IMR-90 (cell line): Measurements from ENCODE around the gene TREML2. TPM values are rescaled to one million over a fixed set of nuclear protein-coding genes. Genes with fewer than 3 reads are reported as not detected.

Experiments used
- ATAC-seq: fragments of 200-7000 bp; cut with Tn5 transposase; 2 replicates; pipeline ENCODE4 v1.9.1; 2020; ENCODE audit warnings: low read depth, mild to moderate bottlenecking, moderate library complexity
- BruUV-seq: library from RNA; stranded (reverse); fragments of 400-500 nt; replicated peaks from 2 replicates; lab custom pipeline; 2021; lab: Mats Ljungman, UMichigan
- CTCF ChIA-PET: fragments of 300-600 bp; formaldehyde crosslinking; extraction: SDS; loops from one replicate; lab custom pipeline; 2021; ENCODE audit warnings: antibody characterized with exemption; lab: Yijun Ruan, JAX
- POLR2A ChIA-PET: fragments of 300-600 bp; sonication (Branson Sonifier 250); formaldehyde crosslinking; loops from one replicate; lab custom pipeline; 2022; ENCODE audit warnings: antibody characterized with exemption; ENCODE audit not compliant: unreplicated experiment; lab: Charles Lee
- DNase-seq: peaks from one replicate; pipeline ENCODE4 v3.0.0; 2013
- H2AFZ ChIP-seq: replicated peaks from 2 replicates; pipeline ENCODE3; 2013; ENCODE audit warnings: low read length, mild to moderate bottlenecking; ENCODE audit not compliant: poor library complexity
- H2AK5ac ChIP-seq: 2 replicates; pipeline ENCODE4 v1.6.1; 2013; ENCODE audit warnings: low read depth, low read length, inconsistent platforms
- H2AK9ac ChIP-seq: replicated peaks from 2 replicates; pipeline ENCODE3; 2013; ENCODE audit warnings: mild to moderate bottlenecking, low read depth, low read length, moderate library complexity; ENCODE audit not compliant: poor library complexity
- H2BK120ac ChIP-seq: 2 replicates; pipeline ENCODE4 v1.6.1; 2013; ENCODE audit warnings: low read depth, low read length, inconsistent platforms
- H2BK15ac ChIP-seq: 3 replicates; pipeline ENCODE4 v1.6.1; 2013; ENCODE audit warnings: low read depth, low read length, inconsistent platforms
- H2BK20ac ChIP-seq: 2 replicates; pipeline ENCODE4 v1.6.1; 2013; ENCODE audit warnings: low read depth, mild to moderate bottlenecking, inconsistent platforms, low read length, moderate library complexity
- H2BK5ac ChIP-seq: 2 replicates; pipeline ENCODE4 v1.6.1; 2013; ENCODE audit warnings: mild to moderate bottlenecking, low read depth, low read length, inconsistent platforms; ENCODE audit not compliant: poor library complexity, severe bottlenecking
- H3K14ac ChIP-seq: replicated peaks from 2 replicates; pipeline ENCODE4 v1.6.1; 2013; ENCODE audit warnings: low read depth, low read length, inconsistent platforms
- H3K18ac ChIP-seq: 2 replicates; pipeline ENCODE4 v1.6.1; 2013; ENCODE audit warnings: low read depth, low read length, control low read depth
- H3K23ac ChIP-seq: 2 replicates; pipeline ENCODE4 v1.6.1; 2013; ENCODE audit warnings: low read depth, low read length, inconsistent platforms
- H3K27ac ChIP-seq: 2 replicates; pipeline ENCODE4 v1.5.1; 2013; ENCODE audit warnings: mild to moderate bottlenecking, control low read depth, low read length; ENCODE audit not compliant: insufficient read depth
- H3K27me3 ChIP-seq: 2 replicates; pipeline ENCODE4 v1.6.1; 2013; ENCODE audit warnings: low read length; ENCODE audit not compliant: control insufficient read depth, insufficient read depth
- H3K36me3 ChIP-seq: 2 replicates; pipeline ENCODE4 v1.6.1; 2013; ENCODE audit warnings: low read length, mixed read lengths; ENCODE audit not compliant: control insufficient read depth, insufficient read depth
- H3K4ac ChIP-seq: 2 replicates; pipeline ENCODE4 v1.6.1; 2013; ENCODE audit warnings: low read depth, low read length, inconsistent platforms
- H3K4me1 ChIP-seq: 2 replicates; pipeline ENCODE4 v1.6.1; 2013; ENCODE audit warnings: low read length, mixed read lengths; ENCODE audit not compliant: control insufficient read depth, insufficient read depth
- H3K4me2 ChIP-seq: 2 replicates; pipeline ENCODE4 v1.6.1; 2013; ENCODE audit warnings: low read depth, mild to moderate bottlenecking, control low read depth, low read length, moderate library complexity
- H3K4me3 ChIP-seq: 2 replicates; pipeline ENCODE4 v1.5.1; 2013; ENCODE audit warnings: low read depth, mild to moderate bottlenecking, control low read depth, low read length, moderate library complexity; ENCODE audit not compliant: insufficient read depth
- H3K56ac ChIP-seq: 2 replicates; pipeline ENCODE4 v1.6.1; 2013; ENCODE audit warnings: low read length, inconsistent platforms; ENCODE audit not compliant: insufficient read depth; ENCODE audit errors: extremely low read depth
- H3K79me1 ChIP-seq, 2 experiments: 2 replicates each; pipeline ENCODE4 v1.6.1; 2013; ENCODE audit warnings: low read length in 2 of 2, inconsistent platforms in 1 of 2, low read depth in 1 of 2
- H3K9ac ChIP-seq: 2 replicates; pipeline ENCODE4 v1.6.1; 2013; ENCODE audit warnings: low read depth, low read length, control low read depth
- H3K9me1 ChIP-seq: 2 replicates; pipeline ENCODE4 v1.6.1; 2013; ENCODE audit warnings: low read length, inconsistent platforms; ENCODE audit not compliant: insufficient read depth
- H3K9me3 ChIP-seq: 2 replicates; pipeline ENCODE4 v1.6.1; 2013; ENCODE audit warnings: low read length; ENCODE audit not compliant: control insufficient read depth, insufficient read depth
- H4K20me1 ChIP-seq: 2 replicates; pipeline ENCODE4 v1.6.1; 2013; ENCODE audit warnings: low read length, inconsistent platforms; ENCODE audit not compliant: insufficient read depth
- H4K5ac ChIP-seq: 2 replicates; pipeline ENCODE4 v1.6.1; 2013; ENCODE audit warnings: mild to moderate bottlenecking, low read depth, low read length, control low read depth
- H4K8ac ChIP-seq, 2 experiments: 2 replicates each; pipeline ENCODE4 v1.6.1; 2013; ENCODE audit warnings: low read depth in 2 of 2, low read length in 2 of 2, control low read depth in 1 of 2, inconsistent platforms in 1 of 2
- H4K91ac ChIP-seq: 2 replicates; pipeline ENCODE4 v1.6.1; 2013; ENCODE audit warnings: low read depth, low read length, inconsistent platforms; ENCODE audit not compliant: insufficient read depth
- BHLHE40 ChIP-seq: fragments of 150-350 bp; IDR thresholded peaks from 2 replicates; pipeline ENCODE4 v1.6.1; 2016; ENCODE audit warnings: mild to moderate bottlenecking, low read depth, low read length
- CEBPB ChIP-seq: IDR thresholded peaks from 2 replicates; pipeline ENCODE4 v1.6.1; 2012; ENCODE audit warnings: low read depth, low read length, improper control_type of control experiment
- CHD1 ChIP-seq: IDR thresholded peaks from 2 replicates; pipeline ENCODE4 v1.6.1; 2012; ENCODE audit warnings: low read depth, low read length, improper control_type of control experiment
- FOS ChIP-seq: fragments of 150-350 bp; IDR thresholded peaks from 2 replicates; pipeline ENCODE4 v1.6.1; 2016; ENCODE audit warnings: low read depth, low read length
- MXI1 ChIP-seq: IDR thresholded peaks from 2 replicates; pipeline ENCODE4 v1.6.1; 2012; ENCODE audit warnings: low read depth, mild to moderate bottlenecking, low read length, moderate library complexity, borderline replicate concordance
- NFE2L2 ChIP-seq: fragments of 150-350 bp; IDR thresholded peaks from 2 replicates; pipeline ENCODE4 v1.6.1; 2016; ENCODE audit warnings: low read depth, mild to moderate bottlenecking, low read length
- POLR2A ChIP-seq: IDR thresholded peaks from 2 replicates; pipeline ENCODE4 v1.6.1; 2012; ENCODE audit warnings: mild to moderate bottlenecking, low read depth, low read length
- RCOR1 ChIP-seq: IDR thresholded peaks from 2 replicates; pipeline ENCODE4 v1.6.1; 2012; ENCODE audit warnings: mild to moderate bottlenecking, low read length, improper control_type of control experiment; ENCODE audit not compliant: insufficient replicate concordance
- RFX5 ChIP-seq: IDR thresholded peaks from 2 replicates; pipeline ENCODE4 v1.8.0; 2012; ENCODE audit warnings: low read depth, mild to moderate bottlenecking, low read length, moderate library complexity
- WGBS, 2 experiments: methylation state at CpG; one replicate each; pipeline versions ENCODE4 v1.1.5 to v1.1.7; 2013; ENCODE audit warnings: missing lambda C conversion rate in 2 of 2; ENCODE audit not compliant: insufficient read length in 1 of 2; ENCODE audit errors: extremely low coverage in 2 of 2; 5-methylcytosine and 5-hydroxymethylcytosine counted together
- dilution Hi-C: fragments of 300-500 bp; cut with HindIII; formaldehyde crosslinking; loops from one replicate; pipeline ENCODE4 v1.14.3; 2018; ENCODE audit warnings: low sequenced_read_pairs; ENCODE audit not compliant: unreplicated experiment
- in situ Hi-C: fragments of 300-500 bp; cut with MboI; formaldehyde crosslinking; loops from 3 replicates; pipeline ENCODE4 v1.14.3; 2019; ENCODE audit warnings: low sequenced_read_pairs, inconsistent platforms, mixed read lengths
- intact Hi-C: fragments of 100-400 bp; cut with micrococcal nuclease; formaldehyde crosslinking; loops from 2 replicates; pipeline ENCODE4 v1.10.0; 2022
- polyA plus RNA-seq, 3 experiments: library from polyadenylated mRNA; depleted of rRNA; stranded (reverse); fragments of >200 nt; gene quantifications; 2 replicates each; pipeline ENCODE4 v1.2.3, GENCODE V29; 2012; ENCODE audit warnings: low replicate concordance in 1 of 3
- total RNA-seq: library from RNA; depleted of rRNA; stranded (reverse); fragments of >200 nt; gene quantifications from 2 replicates; pipeline ENCODE4 v1.2.3, GENCODE V29; 2012
- TF ChIP-seq, protein P1 (sequence below): fragments of 150-350 bp; IDR thresholded peaks from 2 replicates; pipeline ENCODE4 v1.6.1; 2016; ENCODE audit warnings: low read depth, mild to moderate bottlenecking, low read length, moderate library complexity, borderline replicate concordance
- TF ChIP-seq, protein P2 (sequence below): conservative IDR thresholded peaks from 2 replicates; pipeline ENCODE4 v1.5.1; 2012; ENCODE audit warnings: mild to moderate bottlenecking, low read depth, low read length, improper control_type of control experiment

TREML2 gene
- total and polyA plus RNA-seq, 2 of the 4 experiments (the other 2 are of a cell fraction), result not detected

DNA sequence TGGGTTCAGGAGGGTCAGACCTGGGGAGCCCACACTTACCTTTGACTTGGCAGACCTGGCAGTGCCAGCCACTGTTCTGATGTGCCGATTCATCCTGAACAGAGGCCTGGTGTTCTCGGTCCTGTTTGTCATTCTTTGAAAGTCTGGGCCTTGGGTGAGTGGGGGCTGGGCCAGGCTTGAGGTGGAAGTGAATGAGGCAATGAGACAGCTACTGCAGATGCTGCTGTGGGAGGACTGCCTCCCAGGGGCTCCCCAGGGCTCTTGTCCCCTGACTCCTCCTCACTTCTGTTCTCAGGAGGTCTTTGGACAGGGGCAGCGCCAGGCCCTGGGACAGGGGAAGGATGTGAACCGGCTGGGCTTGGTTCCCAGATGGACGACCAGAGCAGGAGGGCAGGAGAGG lies 21.6 kb upstream of the TREML2 start:
- TF ChIP-seq BHLHE40, result no peak
- TF ChIP-seq MXI1, result no peak
- no peak for TF ChIP-seq NFE2L2
- TF ChIP-seq, protein P1, sequence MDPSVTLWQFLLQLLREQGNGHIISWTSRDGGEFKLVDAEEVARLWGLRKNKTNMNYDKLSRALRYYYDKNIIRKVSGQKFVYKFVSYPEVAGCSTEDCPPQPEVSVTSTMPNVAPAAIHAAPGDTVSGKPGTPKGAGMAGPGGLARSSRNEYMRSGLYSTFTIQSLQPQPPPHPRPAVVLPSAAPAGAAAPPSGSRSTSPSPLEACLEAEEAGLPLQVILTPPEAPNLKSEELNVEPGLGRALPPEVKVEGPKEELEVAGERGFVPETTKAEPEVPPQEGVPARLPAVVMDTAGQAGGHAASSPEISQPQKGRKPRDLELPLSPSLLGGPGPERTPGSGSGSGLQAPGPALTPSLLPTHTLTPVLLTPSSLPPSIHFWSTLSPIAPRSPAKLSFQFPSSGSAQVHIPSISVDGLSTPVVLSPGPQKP, result no peak
- no peak for TF ChIP-seq CEBPB
- no peak for TF ChIP-seq CHD1
- TF ChIP-seq FOS, result no peak
- no peak for TF ChIP-seq POLR2A
- no peak for TF ChIP-seq RCOR1
- TF ChIP-seq, protein P2, sequence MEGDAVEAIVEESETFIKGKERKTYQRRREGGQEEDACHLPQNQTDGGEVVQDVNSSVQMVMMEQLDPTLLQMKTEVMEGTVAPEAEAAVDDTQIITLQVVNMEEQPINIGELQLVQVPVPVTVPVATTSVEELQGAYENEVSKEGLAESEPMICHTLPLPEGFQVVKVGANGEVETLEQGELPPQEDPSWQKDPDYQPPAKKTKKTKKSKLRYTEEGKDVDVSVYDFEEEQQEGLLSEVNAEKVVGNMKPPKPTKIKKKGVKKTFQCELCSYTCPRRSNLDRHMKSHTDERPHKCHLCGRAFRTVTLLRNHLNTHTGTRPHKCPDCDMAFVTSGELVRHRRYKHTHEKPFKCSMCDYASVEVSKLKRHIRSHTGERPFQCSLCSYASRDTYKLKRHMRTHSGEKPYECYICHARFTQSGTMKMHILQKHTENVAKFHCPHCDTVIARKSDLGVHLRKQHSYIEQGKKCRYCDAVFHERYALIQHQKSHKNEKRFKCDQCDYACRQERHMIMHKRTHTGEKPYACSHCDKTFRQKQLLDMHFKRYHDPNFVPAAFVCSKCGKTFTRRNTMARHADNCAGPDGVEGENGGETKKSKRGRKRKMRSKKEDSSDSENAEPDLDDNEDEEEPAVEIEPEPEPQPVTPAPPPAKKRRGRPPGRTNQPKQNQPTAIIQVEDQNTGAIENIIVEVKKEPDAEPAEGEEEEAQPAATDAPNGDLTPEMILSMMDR, result no peak
- no peak for TF ChIP-seq RFX5
- no peak overlapping the region for H3K9ac ChIP-seq

More for the DNA sequence above, 21.6 kb upstream of the TREML2 start:
- ChIA-PET POLR2A (no interaction called here), CTCF (no interaction called here)
- Histone ChIP-seq H3K79me1 (no peaks in the 10 kb centered on the region), H2AFZ (no peak overlapping the region), H3K4me3 (no peak overlapping the region), H2BK15ac (no peak overlapping the region), H2BK120ac (no peak overlapping the region), H3K23ac (no peak overlapping the region), H3K4ac (no peak overlapping the region), H4K5ac (no peak overlapping the region), H2BK5ac (no peak overlapping the region), H3K9me1 (no peaks in the 10 kb centered on the region), H3K36me3 (no peaks in the 10 kb centered on the region), H2AK5ac (no peak overlapping the region), H4K20me1 (no peaks in the 10 kb centered on the region), H3K27ac (no peak overlapping the region), H4K91ac (no peak overlapping the region), H3K27me3 (no peaks in the 10 kb centered on the region; the same call in 1 of the 2 replicates), H3K56ac (no peak overlapping the region), H4K8ac (no peak overlapping the region), H3K14ac (no peak overlapping the region), H3K4me2 (no peak overlapping the region), H2AK9ac (no peak overlapping the region), H2BK20ac (no peak overlapping the region), H3K9me3 (no peaks in the 10 kb centered on the region), H3K4me1 (no peaks in the 10 kb centered on the region), H3K18ac (no peak overlapping the region)
- in situ Hi-C loops, result no loop called here
- no CpG with 5 or more reads among the region's 5 CpGs for WGBS, 2 experiments
- BruUV-seq, result no TSS peak
- ATAC-seq (no peak), DNase-seq (no peak)
- intact Hi-C loops, result no loop called here
- dilution Hi-C loops, result no loop called here
